A549 (cell line): ENCODE data around the gene MALAT1. TPM values are rescaled to one million over a fixed set of nuclear protein-coding genes. Genes with fewer than 3 reads are reported as not detected.
"Not testable (repeated sequence)": the region's sequence is repeated elsewhere in the genome, so short reads cannot be mapped to it uniquely, and the experiment has no call there.

ENCODE experiments used
- ATAC-seq, 2 experiments: fragments of 200-7000 bp in 1 of 2; fragments of >200 bp in 1 of 2; cut with Nextera tagmentation in 1 of 2; cut with Tn5 transposase in 1 of 2; 3 replicates each; pipeline versions ENCODE4 v1.8.0 to v1.9.1; 2018 to 2020; ENCODE audit warnings: mild to moderate bottlenecking in 1 of 2, moderate library complexity in 1 of 2
- CTCF ChIA-PET: fragments of 300-600 bp; sonication (Branson Sonifier 250); formaldehyde crosslinking; extraction: SDS; loops from one replicate; lab custom pipeline; 2021; ENCODE audit warnings: antibody characterized with exemption, inconsistent platforms; lab: Yijun Ruan, JAX
- POLR2A ChIA-PET: fragments of 350-600 bp; formaldehyde crosslinking; extraction: SDS; loops from one replicate; lab custom pipeline; 2021; ENCODE audit warnings: antibody characterized with exemption, inconsistent platforms; lab: Yijun Ruan, JAX
- DNase-seq, 2 experiments: peaks; one replicate each; pipeline versions ENCODE4 v3.0.0 to v3.0.0-alpha.2; 2011 to 2016; ENCODE audit warnings: low read depth in 1 of 2, low spot score in 1 of 2
- FAIRE-seq: peaks from 2 replicates; lab custom pipeline; 2011; peaks lifted over from hg19 to GRCh38; lab: Jason Lieb, UNC
- H3K27ac ChIP-seq, 2 experiments: fragments of >200 bp; sonication (Bioruptor Twin); formaldehyde crosslinking; 3 replicates each; pipeline ENCODE4 v1.5.1; 2016 to 2017
- H3K4me1 ChIP-seq: fragments of >200 bp; sonication (Bioruptor Twin); formaldehyde crosslinking; 3 replicates; pipeline ENCODE4 v1.6.1; 2016
- H3K4me2 ChIP-seq: fragments of >200 bp; sonication (Bioruptor Twin); formaldehyde crosslinking; 3 replicates; pipeline ENCODE4 v1.6.1; 2016
- H3K4me3 ChIP-seq: fragments of >200 bp; sonication (Bioruptor Twin); formaldehyde crosslinking; 3 replicates; pipeline ENCODE4 v1.5.1; 2016
- H3K9me3 ChIP-seq: fragments of >200 bp; sonication (Bioruptor Twin); formaldehyde crosslinking; 3 replicates; pipeline ENCODE4 v1.6.1; 2016
- EHF ChIP-seq: fragments of 250-450 bp; sonication (Bioruptor Pico); IDR thresholded peaks from 2 replicates; pipeline ENCODE4 v1.5.0; 2020; ENCODE audit warnings: mild to moderate bottlenecking
- HMGXB4 ChIP-seq: fragments of 250-450 bp; sonication (Bioruptor Pico); IDR thresholded peaks from 2 replicates; pipeline ENCODE4 v1.5.0; 2021; ENCODE audit warnings: mild to moderate bottlenecking, moderate library complexity, borderline replicate concordance
- KDM5A ChIP-seq: fragments of 200-600 bp; sonication (generic); IDR thresholded peaks from 2 replicates; pipeline ENCODE4 v1.6.1; 2016; ENCODE audit warnings: antibody characterized with exemption, mild to moderate bottlenecking
- NPAS2 ChIP-seq: fragments of 250-450 bp; sonication (Bioruptor Pico); IDR thresholded peaks from 2 replicates; pipeline ENCODE4 v1.8.0; 2022; ENCODE audit warnings: mild to moderate bottlenecking, moderate library complexity, borderline replicate concordance
- POLR2A ChIP-seq: IDR thresholded peaks from 2 replicates; pipeline ENCODE4 v1.6.1; 2012; ENCODE audit warnings: mild to moderate bottlenecking, low read length
- RAD21 ChIP-seq, 2 experiments: fragments of >200 bp in 1 of 2; sonication (Bioruptor Twin) in 1 of 2; formaldehyde crosslinking in 1 of 2; IDR thresholded peaks in 1 of 2; conservative IDR thresholded peaks in 1 of 2; 2 replicates in 1 of 2; 3 replicates in 1 of 2; pipeline ENCODE4 v1.6.1; 2012 to 2018; ENCODE audit warnings: inconsistent platforms in 1 of 2
- RARB ChIP-seq: fragments of 250-450 bp; sonication (Bioruptor Pico); IDR thresholded peaks from 2 replicates; pipeline ENCODE4 v1.8.0; 2021; ENCODE audit warnings: mild to moderate bottlenecking, moderate library complexity
- RFX5 ChIP-seq: fragments of 450-650 bp; IDR thresholded peaks from 2 replicates; pipeline ENCODE4 v1.7.1; 2014; ENCODE audit warnings: antibody characterized with exemption, mild to moderate bottlenecking, moderate library complexity
- SMC3 ChIP-seq: fragments of >200 bp; sonication (Bioruptor Twin); formaldehyde crosslinking; IDR thresholded peaks from 3 replicates; pipeline ENCODE4 v1.6.1; 2018; ENCODE audit warnings: inconsistent platforms
- ZNF302 ChIP-seq: fragments of 250-450 bp; sonication (Bioruptor Pico); IDR thresholded peaks from 2 replicates; pipeline ENCODE4 v1.9.0; 2021; ENCODE audit warnings: inconsistent platforms, mild to moderate bottlenecking, moderate library complexity
- WGBS: methylation state at CpG from one replicate; pipeline ENCODE4 v1.1.6; 2017; ENCODE audit errors: missing lambda C conversion rate; 5-methylcytosine and 5-hydroxymethylcytosine counted together
- polyA plus RNA-seq, 4 experiments: library from polyadenylated mRNA; depleted of rRNA in 3 of 4; stranded (reverse); fragments of >200 nt; fragmentation: RNase III in 1 of 4; extraction: RNeasy Plus Mini Kit Qiagen cat#74134 plus additional on column Dnase treatment in 1 of 4; gene quantifications; 2 replicates in 3 of 4; 3 replicates in 1 of 4; pipeline ENCODE4 v1.2.3, GENCODE V29; 2011 to 2017
- TF ChIP-seq, protein P1 (sequence below): fragments of >200 bp; sonication (Bioruptor Twin); formaldehyde crosslinking; IDR thresholded peaks from 3 replicates; pipeline ENCODE4 v1.5.1; 2016

MALAT1 gene
- polyA plus RNA-seq, 2 of the 4 experiments (the other 2 are of a cell fraction) = 188 to 1,041 TPM

DNA sequence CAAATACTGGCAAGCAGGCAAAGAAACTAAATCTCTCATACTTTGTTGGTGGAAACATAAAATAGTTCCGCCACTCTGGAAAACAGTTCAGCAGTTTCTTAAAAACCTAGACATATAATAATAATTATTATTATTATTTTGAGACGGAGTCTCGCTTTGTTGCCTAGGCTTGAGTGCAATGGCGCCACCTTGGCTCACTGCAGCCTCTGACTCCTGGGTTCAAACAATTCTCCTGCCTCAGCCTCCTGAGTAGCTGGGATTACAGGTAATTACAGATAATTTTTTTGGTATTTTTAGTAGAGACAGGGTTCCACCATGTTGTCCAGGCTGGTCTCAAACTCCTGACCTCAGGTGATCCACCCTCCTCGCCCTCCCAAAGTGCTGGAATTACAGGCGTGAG lies 31.5 kb upstream of the MALAT1 start:
- CTCF ChIA-PET = interaction anchor here (1.7 to 25.6 kb wide), 3 partner anchors 12 to 31 kb away, joined by 5 to 947 read pairs (median 16); partner anchors contain the start of gene MALAT1
- H3K4me1 ChIP-seq = peaks cover 39% of the 10 kb centered on the region
- DNase-seq, ATAC-seq, FAIRE-seq, POLR2A ChIA-PET, H3K9me3 ChIP-seq, H3K4me3 ChIP-seq: not testable (repeated sequence)
- WGBS = 90% methylated on average over 6 of the region's 6 CpGs
- 0 out of 6 replicates have a peak overlapping the region, but pooled peaks of 1 of the 2 experiments have one; percentile 39 for H3K27ac ChIP-seq
- TF ChIP-seq, protein P1, sequence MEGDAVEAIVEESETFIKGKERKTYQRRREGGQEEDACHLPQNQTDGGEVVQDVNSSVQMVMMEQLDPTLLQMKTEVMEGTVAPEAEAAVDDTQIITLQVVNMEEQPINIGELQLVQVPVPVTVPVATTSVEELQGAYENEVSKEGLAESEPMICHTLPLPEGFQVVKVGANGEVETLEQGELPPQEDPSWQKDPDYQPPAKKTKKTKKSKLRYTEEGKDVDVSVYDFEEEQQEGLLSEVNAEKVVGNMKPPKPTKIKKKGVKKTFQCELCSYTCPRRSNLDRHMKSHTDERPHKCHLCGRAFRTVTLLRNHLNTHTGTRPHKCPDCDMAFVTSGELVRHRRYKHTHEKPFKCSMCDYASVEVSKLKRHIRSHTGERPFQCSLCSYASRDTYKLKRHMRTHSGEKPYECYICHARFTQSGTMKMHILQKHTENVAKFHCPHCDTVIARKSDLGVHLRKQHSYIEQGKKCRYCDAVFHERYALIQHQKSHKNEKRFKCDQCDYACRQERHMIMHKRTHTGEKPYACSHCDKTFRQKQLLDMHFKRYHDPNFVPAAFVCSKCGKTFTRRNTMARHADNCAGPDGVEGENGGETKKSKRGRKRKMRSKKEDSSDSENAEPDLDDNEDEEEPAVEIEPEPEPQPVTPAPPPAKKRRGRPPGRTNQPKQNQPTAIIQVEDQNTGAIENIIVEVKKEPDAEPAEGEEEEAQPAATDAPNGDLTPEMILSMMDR = peak; percentile 10; the same call in 1 of the 3 replicates
- H3K4me2 ChIP-seq = peak overlapping the region; percentile 18; the same call in 1 of the 3 replicates

GRCh38 chr11:65468874-65469333 lies 29.9 kb upstream of the MALAT1 start:
- Histone ChIP-seq H3K27ac (peak overlapping the region; percentile 62 to 96), H3K4me2 (no peak overlapping the region), H3K4me1 (peaks cover 53% of the 10 kb centered on the region), H3K9me3 (no peaks in the 10 kb centered on the region), H3K4me3 (no peak overlapping the region)
- 36% methylated on average over 3 of the region's 3 CpGs for WGBS
- TF ChIP-seq POLR2A = no peak
- TF ChIP-seq ZNF302 (CRISPR knock-in tag) = no peak
- TF ChIP-seq RFX5 = no peak
- peak; percentile 45; the same call in 2 of the 3 replicates for TF ChIP-seq SMC3
- TF ChIP-seq RAD21 (conservative IDR thresholded peaks at IDR 0.05 in 1 of 2, IDR thresholded peaks at IDR 0.05 in 1 of 2) = peak; percentile 50 to 71
- no peak for TF ChIP-seq NPAS2
- TF ChIP-seq, protein P1 = peak; percentile 48
- TF ChIP-seq KDM5A = no peak
- ChIA-PET CTCF (interaction anchor here (0.8 to 25.6 kb wide), 12 partner anchors 9 to 107 kb away, joined by 3 to 947 read pairs (median 4); partner anchors contain the start of genes FRMD8 and MALAT1), POLR2A (interaction anchor here (0.6 to 1.4 kb wide), 13 partner anchors 10 to 50 kb away, joined by 3 to 9 read pairs (median 4); partner anchors contain the start of genes MALAT1 and NEAT1)
- no peak for FAIRE-seq
- peak; percentile 58 to 83 for DNase-seq
- peak; percentile 31 to 43; a peak in 3 of 6 replicates for ATAC-seq

DNA sequence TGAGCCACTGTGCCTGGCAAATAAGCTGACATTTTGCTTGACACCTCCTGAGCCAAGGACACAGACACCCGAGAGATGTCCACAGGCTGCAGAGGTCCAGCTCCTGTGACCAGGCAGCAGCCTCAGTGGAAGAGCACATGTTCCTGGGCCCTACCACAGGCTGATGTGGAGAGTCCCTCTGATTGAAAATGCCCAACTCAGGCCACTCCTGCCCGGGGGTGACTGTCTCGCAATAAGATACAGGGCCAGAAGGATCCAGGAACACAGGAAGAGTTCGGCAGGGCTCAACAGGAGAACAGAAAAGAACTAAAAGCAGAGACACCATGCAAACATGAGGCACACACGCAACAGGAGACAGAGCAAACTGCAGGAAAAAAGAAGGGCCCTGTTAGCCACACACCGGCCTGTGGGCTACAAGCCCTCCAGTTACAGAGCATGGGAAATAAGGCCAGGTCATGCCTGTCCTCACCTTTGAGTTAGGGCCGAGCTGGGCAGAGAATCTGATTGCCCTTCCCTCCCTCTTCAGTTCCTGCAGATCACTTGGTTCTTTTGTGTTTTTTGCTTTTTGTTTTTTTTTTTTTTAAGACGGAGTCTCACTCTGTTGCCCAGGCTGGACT lies 28.3 kb upstream of the MALAT1 start:
- CTCF ChIA-PET = interaction anchor here (0.7 to 25.6 kb wide), 11 partner anchors 9 to 89 kb away, joined by 3 to 947 read pairs (median 5); partner anchors contain the start of gene MALAT1
- DNase-seq (no peak), FAIRE-seq (no peak)
- no peaks in the 10 kb centered on the region for H3K9me3 ChIP-seq
- peak overlapping the region; percentile 93 to 96 for H3K27ac ChIP-seq
- H3K4me1 ChIP-seq = peaks cover 59% of the 10 kb centered on the region
- TF ChIP-seq EHF (CRISPR knock-in tag) = no peak
- TF ChIP-seq HMGXB4 (CRISPR knock-in tag) = no peak
- no peak for TF ChIP-seq RARB (CRISPR knock-in tag)
- TF ChIP-seq ZNF302 (CRISPR knock-in tag) = no peak
- TF ChIP-seq RAD21 (conservative IDR thresholded peaks at IDR 0.05 in 1 of 2, IDR thresholded peaks at IDR 0.05 in 1 of 2) = no peak
- TF ChIP-seq, all 56 proteins: peak for 0
- peak overlapping the region; percentile 83 for H3K4me2 ChIP-seq
- peak in 1 of 2 experiments; percentile 2; a peak in 1 of 6 replicates for ATAC-seq
- H3K4me3 ChIP-seq = no peak overlapping the region
- POLR2A ChIA-PET = interaction anchor here (0.7 to 3.5 kb wide), 5 partner anchors 9 to 48 kb away, joined by 3 to 402 read pairs (median 24); partner anchors contain the start of genes MALAT1 and NEAT1
- WGBS = 85% methylated on average over 8 of the region's 8 CpGs
